GM21360 (cell line): ENCODE results near the gene SEPTIN2.
"Not testable (repeated sequence)": the region's sequence is repeated elsewhere in the genome, so short reads cannot be mapped to it uniquely, and the experiment has no call there.

Experiments used
- ATAC-seq: cut with Tn5 transposase; IDR thresholded peaks from one replicate; pipeline ENCODE4 v1.9.1; 2021; ENCODE audit warnings: mild to moderate bottlenecking, moderate library complexity; ENCODE audit not compliant: unreplicated experiment

The SEPTIN2 gene

DNA sequence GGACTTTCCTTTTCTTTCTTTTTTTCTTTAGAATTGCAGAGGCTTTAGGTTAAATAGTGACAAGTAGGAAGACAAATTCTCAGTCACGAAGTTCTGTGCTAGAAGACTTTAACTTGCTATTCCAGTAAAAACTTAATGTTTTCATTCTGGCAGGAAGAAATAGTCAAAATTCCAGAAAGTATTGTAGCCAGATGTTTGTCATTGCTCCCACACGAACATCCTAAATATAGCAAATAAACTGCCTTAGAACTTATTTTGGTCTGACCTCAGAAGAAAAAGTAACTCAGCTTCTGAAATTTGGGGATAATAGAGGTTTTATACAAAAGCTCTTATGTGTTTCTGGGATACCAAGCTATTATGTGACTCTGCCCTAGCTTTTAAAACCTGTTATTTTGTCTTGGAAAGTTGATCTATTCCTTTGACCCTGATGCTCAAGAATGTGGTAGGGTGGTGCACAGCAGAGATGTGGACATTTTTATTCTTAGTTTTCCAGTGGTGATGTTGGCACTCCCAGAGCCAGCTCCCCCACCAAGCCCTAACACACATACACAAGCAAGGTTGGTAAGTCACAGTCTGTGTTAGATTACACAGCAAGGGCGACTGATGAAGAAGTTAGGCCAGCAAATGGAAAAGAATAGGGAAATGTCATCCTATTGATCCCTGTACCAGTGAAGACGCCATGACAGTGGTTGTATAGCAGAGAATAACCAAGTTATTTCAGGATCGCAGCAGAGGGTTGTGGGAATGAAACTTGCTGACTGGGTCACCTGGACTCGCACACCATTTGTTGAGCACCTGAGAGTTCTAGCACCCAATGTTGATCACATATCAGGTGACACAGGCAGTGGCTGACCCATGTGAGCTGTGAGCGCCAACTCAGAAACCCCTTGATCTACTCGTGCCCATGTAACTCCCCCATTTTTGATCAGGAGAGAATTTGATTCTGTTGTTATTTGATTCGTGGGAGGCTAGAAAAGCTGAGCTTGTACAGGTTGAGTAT, 64.1 kb downstream of the SEPTIN2 start:
- ATAC-seq, result no peak

DNA sequence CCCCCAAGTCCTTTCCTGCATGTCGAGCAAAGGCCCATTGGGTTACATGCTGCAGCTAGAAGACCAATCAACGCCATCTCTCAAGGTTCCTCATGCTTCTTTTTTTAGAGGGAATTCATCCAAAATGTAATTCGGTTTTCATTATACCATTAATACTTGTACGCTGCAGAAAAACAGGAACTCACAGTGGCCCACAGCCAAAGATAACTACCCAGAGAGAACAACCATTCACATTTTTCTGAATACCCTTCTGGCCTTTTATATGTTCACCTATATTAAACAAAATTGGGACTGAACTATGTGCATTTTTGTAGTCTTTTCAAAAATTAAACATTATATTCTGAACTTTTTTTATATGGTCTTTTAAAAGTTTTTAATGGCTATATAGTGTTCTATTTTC, 66.1 kb downstream of the SEPTIN2 start:
- no peak for ATAC-seq

DNA sequence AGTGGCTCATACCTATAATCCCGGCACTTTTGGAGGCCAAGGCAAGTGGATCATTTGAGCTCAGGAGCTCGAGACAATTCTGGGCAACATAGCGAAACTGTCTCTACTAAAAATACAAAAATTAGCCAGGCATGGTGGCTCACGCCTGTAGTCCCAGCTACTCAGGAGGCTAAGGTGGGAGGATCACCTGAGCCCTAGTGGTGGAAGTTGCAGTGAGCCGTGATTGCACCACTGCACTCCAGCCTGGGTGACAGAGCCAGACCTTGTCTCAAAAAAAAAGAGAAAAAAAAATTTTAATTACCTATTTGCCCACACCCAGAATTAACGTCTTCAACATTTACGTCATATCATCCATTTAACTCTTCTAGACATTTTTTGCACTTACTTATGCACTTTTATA, 69.7 kb downstream of the SEPTIN2 start:
- ATAC-seq, result not testable (repeated sequence)

DNA sequence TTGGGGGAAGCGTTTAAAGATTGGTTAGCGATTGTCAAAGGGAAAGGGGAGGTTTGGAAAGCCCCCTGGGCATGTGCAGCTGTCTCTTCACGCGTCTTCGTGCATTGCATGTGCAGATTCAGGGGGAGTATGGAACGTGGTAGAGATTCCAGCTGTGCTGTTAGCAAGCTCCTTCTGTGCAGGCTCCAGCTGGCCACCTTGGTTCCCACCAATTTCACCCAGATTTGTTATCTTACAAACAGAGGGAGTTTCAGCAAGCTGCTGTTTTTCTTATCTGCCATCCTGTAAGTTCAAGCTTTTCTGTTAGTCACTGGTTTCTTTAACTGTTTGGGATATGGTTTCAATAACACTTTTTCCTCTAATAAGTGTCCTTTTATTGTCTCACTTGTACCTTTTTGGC, 70.8 kb downstream of the SEPTIN2 start:
- no peak for ATAC-seq

DNA sequence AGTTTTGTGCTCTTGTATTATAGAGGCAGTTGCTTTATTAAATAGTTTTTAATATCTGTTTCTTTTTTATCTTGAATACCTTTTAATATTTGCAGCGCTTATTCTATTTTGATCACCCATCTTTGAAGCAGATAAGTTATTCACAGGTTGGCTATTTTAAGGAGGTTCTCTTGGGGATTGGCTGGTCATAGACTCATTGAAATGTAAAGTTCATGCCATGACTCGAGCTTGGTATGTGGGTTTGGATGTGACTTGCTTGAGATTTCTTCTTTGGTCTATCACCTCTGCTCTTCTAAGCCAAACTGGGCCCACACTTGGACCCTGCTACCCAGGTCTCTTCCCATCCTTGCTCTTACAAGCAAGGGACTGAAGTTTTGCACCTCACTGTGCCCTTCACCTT, 74.0 kb downstream of the SEPTIN2 start:
- ATAC-seq, result no peak

DNA sequence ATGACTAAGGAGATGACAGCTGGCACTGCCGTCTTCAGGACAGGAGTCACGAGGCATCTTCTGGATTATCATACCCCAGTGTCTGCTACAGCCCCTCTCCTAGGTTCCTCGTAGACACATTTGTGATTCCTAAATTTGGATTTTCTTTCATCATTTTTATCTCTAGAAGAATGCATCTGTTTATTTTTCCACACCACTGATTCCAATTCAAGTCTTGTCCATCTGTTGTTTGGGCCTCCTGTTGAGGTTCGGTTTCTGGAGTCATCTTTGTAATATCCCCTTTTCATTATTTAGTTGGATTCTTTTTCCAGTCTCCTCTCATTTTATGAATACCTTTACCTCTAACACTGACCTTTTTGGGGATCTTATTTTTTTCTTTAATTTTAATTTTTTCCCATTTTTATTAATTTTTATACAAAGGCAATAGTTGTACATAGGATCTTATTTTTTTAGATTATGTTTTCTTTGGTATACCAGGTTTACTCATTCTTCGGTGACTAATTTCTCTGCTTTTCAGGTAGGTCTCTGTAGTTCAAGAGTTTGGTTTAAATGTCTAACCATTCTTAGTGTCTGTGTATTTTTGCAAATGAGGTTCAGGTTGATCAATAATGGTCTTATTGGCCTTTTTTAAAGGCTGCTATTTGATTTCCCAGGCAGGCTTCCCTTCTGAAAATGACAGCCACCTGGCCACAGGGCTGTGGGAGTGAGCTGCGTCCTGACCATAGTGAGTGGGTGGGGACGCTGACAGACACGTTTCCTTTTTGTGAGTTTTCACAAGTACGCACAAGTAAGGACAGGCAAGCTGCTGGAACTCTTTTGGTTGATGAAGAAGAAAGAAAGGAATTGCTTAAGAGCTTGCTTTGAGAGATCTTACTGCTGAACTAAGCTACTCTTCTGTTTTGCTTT, 74.8 kb downstream of the SEPTIN2 start:
- ATAC-seq, result peak; percentile 70

DNA sequence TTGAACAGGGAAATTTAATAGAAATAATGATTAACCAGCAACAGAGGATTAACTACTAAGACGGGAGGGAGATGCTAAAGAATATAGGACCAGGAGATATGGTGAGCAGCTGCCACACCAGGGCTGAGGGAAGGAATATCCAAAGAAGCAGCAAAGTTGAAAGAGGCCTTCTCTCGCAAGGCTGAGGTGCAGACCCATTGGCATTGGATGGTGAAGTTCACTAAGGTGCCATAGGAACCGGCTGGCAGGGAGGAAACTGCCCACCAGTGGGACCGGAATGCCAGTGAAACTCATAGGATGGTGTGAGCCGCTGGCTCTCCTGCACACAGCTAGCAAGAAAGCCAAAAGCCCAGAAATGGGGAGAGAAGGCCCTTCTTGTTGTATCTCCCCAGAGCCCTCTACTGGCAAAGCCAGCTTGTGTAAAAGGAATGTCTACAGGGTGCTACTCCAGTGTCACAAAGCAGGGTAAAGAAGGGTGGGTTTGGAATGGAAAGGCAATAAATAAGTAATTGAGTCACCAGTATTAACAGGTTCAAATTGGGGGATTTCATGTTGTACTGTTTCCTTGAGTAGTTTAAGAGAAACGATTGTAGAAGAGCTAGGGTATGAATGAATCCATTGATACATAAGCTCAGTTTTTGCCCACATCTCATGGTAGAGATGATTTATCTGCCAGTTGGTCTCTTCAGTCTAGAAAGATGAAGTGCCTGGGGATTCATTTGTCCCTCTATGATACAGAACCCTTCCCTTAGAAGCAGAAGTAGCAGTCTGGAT, 76.4 kb downstream of the SEPTIN2 start:
- no peak for ATAC-seq

DNA sequence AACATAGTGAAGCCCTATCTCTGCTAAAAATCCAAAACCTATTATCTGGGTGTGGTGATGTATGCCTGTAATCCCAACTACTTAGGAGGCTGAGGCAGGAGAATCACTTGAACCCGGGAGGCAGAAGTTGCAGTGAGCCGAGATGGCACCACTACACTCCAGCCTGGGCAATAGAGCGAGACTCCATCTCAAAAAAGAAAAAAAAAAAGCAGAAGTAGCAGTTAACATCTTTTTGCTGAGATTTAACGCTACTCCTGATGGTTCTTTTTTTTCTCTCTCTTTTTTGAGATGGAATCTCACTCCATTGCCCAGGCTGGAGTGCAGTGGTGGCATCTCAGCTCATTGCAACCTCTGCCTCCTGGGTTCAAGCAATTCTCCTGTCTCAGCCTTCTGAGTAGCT, 77.0 kb downstream of the SEPTIN2 start:
- not testable (repeated sequence) for ATAC-seq

DNA sequence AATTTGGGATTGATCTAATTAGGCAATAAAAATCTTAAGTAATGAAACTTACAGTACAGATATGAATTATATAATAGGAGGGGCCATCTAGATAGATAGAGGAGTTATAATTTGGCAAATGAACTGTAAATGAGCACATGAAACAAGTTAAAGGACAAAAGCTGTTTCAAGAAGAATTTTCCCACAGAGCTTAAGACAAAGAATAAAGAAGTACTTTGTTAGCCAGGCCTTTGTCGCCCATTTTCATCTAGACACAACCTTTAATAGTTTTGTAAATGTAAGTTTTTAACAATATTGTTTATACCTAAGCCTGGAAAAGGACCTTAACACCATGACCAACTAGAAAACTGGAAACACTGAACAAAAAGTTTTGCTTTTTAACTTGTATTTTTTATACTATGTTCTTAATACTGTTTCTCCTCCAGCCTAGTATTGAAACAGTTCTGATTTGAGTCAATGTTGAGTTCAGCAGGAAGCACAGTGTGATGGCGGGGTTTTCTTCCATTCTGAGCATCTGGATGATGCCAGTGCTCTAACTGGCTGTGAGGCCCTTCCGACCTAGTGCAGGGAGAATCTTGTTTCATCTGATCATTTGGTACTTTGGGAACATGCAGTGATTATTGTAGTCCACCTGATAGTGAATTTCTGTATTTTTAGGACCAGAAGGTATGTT, 77.9 kb downstream of the SEPTIN2 start:
- no peak for ATAC-seq

DNA sequence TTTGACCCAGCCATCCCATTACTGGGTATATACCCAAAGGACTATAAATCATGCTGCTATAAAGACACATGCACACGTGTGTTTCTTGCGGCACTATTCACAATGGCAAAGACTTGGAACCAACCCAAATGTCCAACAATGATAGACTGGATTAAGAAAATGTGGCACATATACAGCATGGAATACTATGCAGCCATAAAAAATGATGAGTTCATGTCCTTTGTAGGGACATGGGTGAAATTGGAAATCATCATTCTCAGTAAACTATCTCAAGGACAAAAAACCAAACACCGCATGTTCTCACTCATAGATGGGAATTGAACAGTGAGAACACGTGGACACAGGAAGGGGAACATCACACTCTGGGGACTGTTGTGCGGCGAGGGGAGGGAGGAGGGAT, 81.1 kb downstream of the SEPTIN2 start:
- not testable (repeated sequence) for ATAC-seq

DNA sequence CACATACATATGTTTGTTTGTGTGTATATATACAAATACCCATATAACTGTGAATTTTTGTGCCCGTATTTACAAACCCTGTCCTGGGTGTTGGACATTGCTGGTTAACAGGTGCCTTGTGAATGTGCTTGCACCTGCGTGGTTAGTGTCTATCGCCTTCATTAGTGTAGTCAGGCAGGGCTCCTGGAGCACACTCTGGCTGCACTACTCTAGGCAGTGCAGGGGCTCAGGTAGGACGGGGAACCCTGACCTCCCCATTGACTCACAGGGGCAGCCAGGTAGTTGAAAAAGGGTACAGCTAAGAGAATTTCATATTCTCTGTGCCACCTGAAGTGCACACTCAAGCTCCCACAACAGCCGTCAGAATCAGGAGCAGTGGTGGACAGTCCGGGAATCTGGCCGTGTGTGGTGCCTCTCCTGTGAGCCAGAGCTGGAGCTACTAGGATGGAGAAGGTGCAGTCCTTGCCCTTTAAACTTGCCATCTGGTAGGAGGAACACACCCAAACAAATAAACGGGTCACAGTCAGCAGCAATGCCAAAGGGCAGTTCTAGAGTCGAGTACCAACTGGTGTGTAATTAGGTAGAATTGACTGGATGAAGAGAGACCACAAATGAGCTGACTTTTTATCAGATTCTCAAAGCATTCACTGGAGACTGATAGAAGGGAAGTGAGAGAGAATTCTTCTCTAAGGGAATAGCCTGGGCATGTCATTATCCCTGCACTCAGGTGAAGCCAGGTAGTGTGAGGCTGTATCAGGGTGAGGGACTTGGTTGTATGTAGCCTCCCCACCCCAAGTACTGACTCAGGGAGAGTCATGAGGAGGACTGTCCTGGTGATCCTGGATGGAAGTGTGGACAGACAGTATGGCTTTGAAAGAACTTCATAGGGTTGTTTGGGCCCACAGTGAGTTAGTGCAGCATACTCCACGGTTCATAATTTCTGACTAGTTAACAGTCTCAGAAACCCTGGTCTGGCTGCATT, 84.5 kb downstream of the SEPTIN2 start:
- ATAC-seq, result no peak
